Ovary (tissue), 9 donors: ENCODE results near the gene SFXN1. TPM values are rescaled to one million over a fixed set of nuclear protein-coding genes. Genes with fewer than 3 reads are reported as not detected.

Experiments used
- DNase-seq, 5 donors: peaks; one replicate each; pipeline ENCODE4 v3.0.0-alpha.2; 2019 to 2020
- H3K27ac ChIP-seq, 2 donors: fragments of 200-600 bp; one replicate each; pipeline versions ENCODE4 v1.5.1 to v1.8.0; 2019 to 2022
- H3K27me3 ChIP-seq: fragments of 200-600 bp; one replicate; pipeline ENCODE4 v1.8.0; 2022
- H3K36me3 ChIP-seq: fragments of 200-600 bp; sonication (generic); one replicate; pipeline ENCODE4 v1.5.1; 2019
- H3K4me1 ChIP-seq: one replicate; pipeline ENCODE4 v1.8.1; 2013; ENCODE audit warnings: mild to moderate bottlenecking, moderate library complexity; ENCODE audit not compliant: insufficient read depth
- H3K4me3 ChIP-seq: fragments of 200-600 bp; sonication (generic); one replicate; pipeline ENCODE4 v1.5.1; 2017
- H3K9me3 ChIP-seq, 2 donors: fragments of 200-600 bp in 1 of 2; sonication (generic) in 1 of 2; one replicate each; pipeline versions ENCODE4 v1.5.1 to v1.8.1; 2013 to 2019; ENCODE audit warnings: mild to moderate bottlenecking in 1 of 2, moderate library complexity in 1 of 2
- CTCF ChIP-seq, 3 donors: fragments of 450-650 bp in 2 of 3; fragments of 200-600 bp in 1 of 3; IDR thresholded peaks; one replicate each; pipeline versions ENCODE4 v1.5.1 to v1.8.0; 2016 to 2022; ENCODE audit warnings: antibody characterized with exemption in 3 of 3, mild to moderate bottlenecking in 1 of 3
- EP300 ChIP-seq: sonication (generic); formaldehyde crosslinking; IDR thresholded peaks from one replicate; pipeline ENCODE4 v1.6.1; 2017; ENCODE audit warnings: antibody characterized with exemption
- POLR2A ChIP-seq: fragments of 450-650 bp; IDR thresholded peaks from one replicate; pipeline ENCODE4 v1.6.1; 2017; ENCODE audit warnings: antibody characterized with exemption, mild to moderate bottlenecking, moderate library complexity
- WGBS, 3 donors: extraction: QIAGEN DNeasy Blood & Tissue Kit in 1 of 3; methylation state at CpG; one replicate each; pipeline versions ENCODE4 v1.1.5 to v1.1.7; 2013 to 2017; 5-methylcytosine and 5-hydroxymethylcytosine counted together
- intact Hi-C, 4 donors: fragments of 100-400 bp; cut with DNase I; formaldehyde crosslinking; loops; one replicate each; pipeline versions ENCODE4 v1.11.0 to v1.15.1; 2022 to 2023
- polyA plus RNA-seq, 2 donors: library from polyadenylated mRNA; stranded (reverse); fragments of 200-250 nt in 1 of 2; fragments of 350-450 nt in 1 of 2; fragmentation: Illumina TruSeq in 1 of 2; extraction: RNeasy Lipid Tissue Mini Kit (QIAGEN cat#74804) in 1 of 2; gene quantifications; one replicate each; pipeline ENCODE4 v1.2.3, GENCODE V29; 2013 to 2014
- total RNA-seq, 7 donors: library from RNA; depleted of rRNA in 2 of 7; stranded (reverse); fragments of >200 nt in 2 of 7; fragmentation: NEBNext Ultra II Directional in 3 of 7; extraction: Animal tissue kit (Norgen Biotek cat#: 25700) in 3 of 7; gene quantifications; one replicate each; pipeline versions ENCODE4 v1.1.0 to v1.2.4, GENCODE V29; 2016 to 2023
- donor health status: DM: no; HTN: no; CAD: no; lungs with moderate emphysema.
- donor health status: DM: no; HTN: no; CAD: no.
- donor health status: Bipolar disorder and iron deficiency.
- donor health status: DM: yes; HTN: yes; CAD: no.
- donor health status: DM: no; HTN: no; CAD: no.
- donor health status: DM: yes; HTN: yes; CAD: no.

SFXN1 gene
- total and polyA plus RNA-seq, 9 donors, result 9.6 to 50.6 (median 31.4) TPM

- Histone ChIP-seq H3K4me3 (no peak overlapping the region), H3K27me3 (no peaks in the 10 kb centered on the region), H3K27ac (no peak overlapping the region), H3K36me3 (no peaks in the 10 kb centered on the region), H3K4me1 (no peaks in the 10 kb centered on the region), H3K9me3 (no peaks in the 10 kb centered on the region)
- 96% methylated on average over 13 of the region's 13 CpGs for WGBS, 3 donors
- no peak for TF ChIP-seq CTCF (IDR thresholded peaks at IDR 0.05)
- no peak for TF ChIP-seq POLR2A
- TF ChIP-seq EP300, result no peak
- DNase-seq, result no peak
- intact Hi-C loops, result no loop called here
Observed at GRCh38 chr5:175513297-175513696, 34.9 kb downstream of the SFXN1 start.

- DNase-seq, result no peak
- H3K36me3 ChIP-seq, result no peaks in the 10 kb centered on the region
- no peak overlapping the region for H3K4me3 ChIP-seq
- H3K27ac ChIP-seq, result no peak overlapping the region
- no peaks in the 10 kb centered on the region for H3K27me3 ChIP-seq
- WGBS, 3 donors, result 89 to 93% (median 92%) methylated on average over 7 of the region's 7 CpGs
- intact Hi-C loops, result no loop called here
- H3K4me1 ChIP-seq, result no peaks in the 10 kb centered on the region
- TF ChIP-seq CTCF (IDR thresholded peaks at IDR 0.05) (no peak), POLR2A (no peak), EP300 (no peak)
- no peaks in the 10 kb centered on the region for H3K9me3 ChIP-seq
Observed at GRCh38 chr5:175513726-175514125, 35.4 kb downstream of the SFXN1 start.

GRCh38 chr5:175516933-175517823 lies 38.8 kb downstream of the SFXN1 start:
- intact Hi-C loops, result no loop called here

GRCh38 chr5:175517824-175518450 lies 39.6 kb downstream of the SFXN1 start:
- Histone ChIP-seq H3K4me3 (no peak overlapping the region), H3K9me3 (no peaks in the 10 kb centered on the region), H3K27ac (no peak overlapping the region), H3K36me3 (no peaks in the 10 kb centered on the region), H3K4me1 (no peaks in the 10 kb centered on the region), H3K27me3 (no peaks in the 10 kb centered on the region)
- DNase-seq, result no peak
- 71 to 79% (median 73%) methylated on average over 7 of the region's 7 CpGs for WGBS, 3 donors
- TF ChIP-seq CTCF (IDR thresholded peaks at IDR 0.05) (no peak), EP300 (no peak), POLR2A (no peak)
- intact Hi-C loops, result no loop called here

More at GRCh38 chr5:175516933-175517823, 38.8 kb downstream of the SFXN1 start:
- TF ChIP-seq EP300, result no peak
- TF ChIP-seq POLR2A, result no peak
- TF ChIP-seq CTCF (IDR thresholded peaks at IDR 0.05), result no peak
- Histone ChIP-seq H3K9me3 (no peaks in the 10 kb centered on the region), H3K4me3 (no peak overlapping the region), H3K4me1 (no peaks in the 10 kb centered on the region), H3K36me3 (no peaks in the 10 kb centered on the region), H3K27ac (no peak overlapping the region), H3K27me3 (no peaks in the 10 kb centered on the region)
- DNase-seq, result no peak
- 92 to 96% (median 93%) methylated on average over 10 of the region's 10 CpGs for WGBS, 3 donors
